Endodermal cell (in vitro differentiated cells): Measurements from ENCODE around the gene CCDC158. TPM values are rescaled to one million over a fixed set of nuclear protein-coding genes. Genes with fewer than 3 reads are reported as not detected.
A peak's percentile ranks its signal among the peaks of the same experiment; 100 is the strongest.

Experiments
- DNase-seq: peaks from one replicate; pipeline ENCODE4 v3.0.0-alpha.2; 2017
- H3K27ac ChIP-seq: 2 replicates; pipeline ENCODE4 v1.5.1; 2013; ENCODE audit warnings: mild to moderate bottlenecking, low read depth, low read length, moderate library complexity
- H3K27me3 ChIP-seq: 2 replicates; pipeline ENCODE4 v1.6.1; 2013; ENCODE audit warnings: mild to moderate bottlenecking, low read length, moderate library complexity; ENCODE audit not compliant: insufficient read depth, control insufficient read depth, poor library complexity, severe bottlenecking
- H3K36me3 ChIP-seq: 2 replicates; pipeline ENCODE4 v1.7.0; 2013; ENCODE audit warnings: mild to moderate bottlenecking, low read length, moderate library complexity; ENCODE audit not compliant: control insufficient read depth, insufficient read depth
- H3K4me1 ChIP-seq: one replicate; pipeline ENCODE4 v1.7.0; 2013; ENCODE audit warnings: low read length; ENCODE audit not compliant: control insufficient read depth, insufficient read depth
- H3K4me3 ChIP-seq: 2 replicates; pipeline ENCODE4 v1.5.1; 2013; ENCODE audit warnings: mild to moderate bottlenecking, low read length, moderate library complexity
- H3K9ac ChIP-seq: 2 replicates; pipeline ENCODE4 v1.6.1; 2013; ENCODE audit warnings: mild to moderate bottlenecking, low read length, moderate library complexity; ENCODE audit not compliant: poor library complexity, severe bottlenecking; ENCODE audit errors: extremely low read depth
- H3K9me3 ChIP-seq: 2 replicates; pipeline ENCODE4 v1.6.1; 2013; ENCODE audit warnings: mild to moderate bottlenecking, low read length, moderate library complexity; ENCODE audit not compliant: control insufficient read depth
- H3K27ac Mint-ChIP-seq: 2 replicates; pipeline ENCODE4 v1.8.0; 2020; ENCODE audit warnings: mixed read lengths
- H3K27me3 Mint-ChIP-seq: 2 replicates; pipeline ENCODE4 v1.8.0; 2021; ENCODE audit warnings: mild to moderate bottlenecking, mixed read lengths; ENCODE audit not compliant: insufficient read depth
- H3K36me3 Mint-ChIP-seq: 2 replicates; pipeline ENCODE4 v1.8.0; 2020; ENCODE audit warnings: low read depth, mixed read lengths
- H3K4me1 Mint-ChIP-seq: 2 replicates; pipeline ENCODE4 v1.8.0; 2020; ENCODE audit warnings: mixed read lengths
- H3K4me3 Mint-ChIP-seq: 2 replicates; pipeline ENCODE4 v1.8.0; 2020; ENCODE audit warnings: mild to moderate bottlenecking, moderate library complexity, mixed read lengths
- H3K9me3 Mint-ChIP-seq: 2 replicates; pipeline ENCODE4 v1.8.0; 2020; ENCODE audit warnings: mild to moderate bottlenecking, mixed read lengths
- WGBS, 2 experiments: methylation state at CpG; one replicate each; pipeline versions ENCODE4 v1.1.5 to v1.1.7; 2013; ENCODE audit warnings: missing lambda C conversion rate in 2 of 2, mixed read lengths in 1 of 2; ENCODE audit not compliant: insufficient coverage in 1 of 2, insufficient read length in 1 of 2; 5-methylcytosine and 5-hydroxymethylcytosine counted together
- total RNA-seq, 2 donors: library from RNA; stranded (reverse); fragmentation: NEBNext Ultra II Directional in 1 of 2; extraction: Animal tissue kit (Norgen Biotek cat#: 25700) in 1 of 2; gene quantifications; 2 replicates in 1 of 2; 3 replicates in 1 of 2; pipeline ENCODE4 v1.2.1, GENCODE V29; 2021
- TF ChIP-seq, protein P1 (sequence below): fragments of 200-600 bp; sonication (generic); conservative IDR thresholded peaks from 2 replicates; pipeline ENCODE4 v1.5.0; 2021; ENCODE audit warnings: antibody characterized with exemption, mild to moderate bottlenecking

The CCDC158 gene
- total RNA-seq, 2 donors from 2014 or later: not detected

DNA sequence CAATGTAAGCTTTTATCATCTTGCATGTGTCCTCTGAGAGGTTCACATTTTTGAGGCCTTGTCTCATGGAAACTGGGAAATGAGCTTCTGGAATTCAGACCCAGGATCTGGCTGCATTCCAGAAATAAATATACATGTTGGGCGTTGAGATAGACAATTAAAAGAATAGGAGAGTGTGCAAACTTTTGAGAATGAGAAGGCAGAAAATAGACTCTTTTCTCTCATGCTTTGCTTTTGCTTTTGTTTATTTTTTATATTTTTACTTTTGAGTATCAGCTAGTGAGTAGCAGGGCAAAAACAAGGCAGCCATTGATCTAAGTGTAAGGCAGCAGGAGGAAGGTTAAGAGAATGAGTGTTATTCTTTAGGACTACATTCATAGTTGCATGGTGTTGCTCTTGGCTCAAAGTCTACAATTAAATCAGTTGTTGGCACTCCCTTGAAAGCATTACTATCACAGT is 26.5 kb upstream of the CCDC158 start:
- WGBS, 2 experiments: 81 to 100% methylated on average over 1 of the region's 1 CpG
- H3K4me3 Mint-ChIP-seq: no peak overlapping the region
- H3K4me1 Mint-ChIP-seq: no peaks in the 10 kb centered on the region

DNA sequence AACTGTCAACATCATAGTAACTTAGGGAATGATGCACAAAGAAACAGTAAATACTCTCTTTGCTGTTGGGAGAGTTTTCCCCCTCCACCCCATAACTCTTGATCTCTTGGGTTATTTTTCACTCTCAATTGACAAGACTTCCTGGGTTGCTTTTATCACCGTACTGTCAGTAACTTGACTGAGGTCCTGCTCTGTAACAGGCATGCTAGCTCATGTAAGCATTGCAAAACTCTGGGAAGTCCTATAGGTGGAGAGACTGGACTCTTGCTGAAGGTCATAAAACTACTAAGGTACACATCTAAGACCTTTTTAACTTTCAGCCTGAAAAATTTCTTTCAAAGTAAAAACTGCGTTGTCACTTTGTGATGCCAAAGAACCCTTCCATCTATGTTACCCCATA is 25.0 kb upstream of the CCDC158 start:
- H3K9me3 ChIP-seq: no peaks in the 10 kb centered on the region
- H3K4me1 Mint-ChIP-seq: no peaks in the 10 kb centered on the region
- no peaks in the 10 kb centered on the region for H3K27me3 Mint-ChIP-seq
- H3K4me1 ChIP-seq: no peaks in the 10 kb centered on the region
- no peak overlapping the region for H3K27ac ChIP-seq
- peaks cover 1% of the 10 kb centered on the region for H3K9me3 Mint-ChIP-seq
- no peak overlapping the region for H3K4me3 ChIP-seq
- no peaks in the 10 kb centered on the region for H3K27me3 ChIP-seq
- no peak for DNase-seq
- WGBS, 2 experiments: 88 to 94% methylated on average over 1 to 2 of the region's 2 CpGs
- H3K36me3 Mint-ChIP-seq: no peaks in the 10 kb centered on the region
- no peaks in the 10 kb centered on the region for H3K36me3 ChIP-seq
- no peak overlapping the region for H3K9ac ChIP-seq
- H3K4me3 Mint-ChIP-seq: no peak overlapping the region
- TF ChIP-seq, protein P1, sequence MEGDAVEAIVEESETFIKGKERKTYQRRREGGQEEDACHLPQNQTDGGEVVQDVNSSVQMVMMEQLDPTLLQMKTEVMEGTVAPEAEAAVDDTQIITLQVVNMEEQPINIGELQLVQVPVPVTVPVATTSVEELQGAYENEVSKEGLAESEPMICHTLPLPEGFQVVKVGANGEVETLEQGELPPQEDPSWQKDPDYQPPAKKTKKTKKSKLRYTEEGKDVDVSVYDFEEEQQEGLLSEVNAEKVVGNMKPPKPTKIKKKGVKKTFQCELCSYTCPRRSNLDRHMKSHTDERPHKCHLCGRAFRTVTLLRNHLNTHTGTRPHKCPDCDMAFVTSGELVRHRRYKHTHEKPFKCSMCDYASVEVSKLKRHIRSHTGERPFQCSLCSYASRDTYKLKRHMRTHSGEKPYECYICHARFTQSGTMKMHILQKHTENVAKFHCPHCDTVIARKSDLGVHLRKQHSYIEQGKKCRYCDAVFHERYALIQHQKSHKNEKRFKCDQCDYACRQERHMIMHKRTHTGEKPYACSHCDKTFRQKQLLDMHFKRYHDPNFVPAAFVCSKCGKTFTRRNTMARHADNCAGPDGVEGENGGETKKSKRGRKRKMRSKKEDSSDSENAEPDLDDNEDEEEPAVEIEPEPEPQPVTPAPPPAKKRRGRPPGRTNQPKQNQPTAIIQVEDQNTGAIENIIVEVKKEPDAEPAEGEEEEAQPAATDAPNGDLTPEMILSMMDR: no peak
- H3K27ac Mint-ChIP-seq: no peak overlapping the region

More for the DNA sequence above, 26.5 kb upstream of the CCDC158 start:
- H3K9me3 Mint-ChIP-seq: no peaks in the 10 kb centered on the region
- Histone ChIP-seq H3K9ac (no peak overlapping the region), H3K27me3 (no peaks in the 10 kb centered on the region), H3K27ac (peak overlapping the region; percentile 86), H3K4me3 (no peak overlapping the region), H3K4me1 (no peaks in the 10 kb centered on the region), H3K36me3 (no peaks in the 10 kb centered on the region), H3K9me3 (no peaks in the 10 kb centered on the region)
- H3K27me3 Mint-ChIP-seq: no peaks in the 10 kb centered on the region
- no peak overlapping the region for H3K27ac Mint-ChIP-seq
- TF ChIP-seq, protein P1: no peak
- no peak for DNase-seq
- no peaks in the 10 kb centered on the region for H3K36me3 Mint-ChIP-seq

DNA sequence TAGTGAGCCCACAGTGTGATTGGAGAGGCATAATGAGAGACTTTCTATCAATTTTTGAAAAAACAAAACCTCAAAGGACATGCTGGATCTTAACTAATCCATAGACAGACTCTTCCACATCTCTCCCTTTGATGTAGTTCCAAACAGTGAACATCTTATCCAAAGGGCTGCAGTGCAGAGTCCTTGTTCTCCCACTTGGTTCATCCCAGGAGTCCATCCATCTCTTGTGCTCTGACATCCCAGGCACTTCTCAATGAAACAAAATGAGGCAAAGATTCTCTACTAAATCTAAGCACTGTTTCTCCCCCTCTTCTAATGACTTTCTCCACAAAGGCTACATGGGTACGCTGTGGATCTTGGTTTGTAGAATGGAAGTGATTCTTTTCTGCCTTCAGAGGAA is 22.4 kb upstream of the CCDC158 start:
- Histone ChIP-seq H3K4me1 (no peaks in the 10 kb centered on the region), H3K9ac (no peak overlapping the region), H3K4me3 (no peak overlapping the region), H3K36me3 (no peaks in the 10 kb centered on the region), H3K9me3 (no peaks in the 10 kb centered on the region), H3K27ac (no peak overlapping the region), H3K27me3 (no peaks in the 10 kb centered on the region)
- TF ChIP-seq, protein P1: no peak
- WGBS, 2 experiments: 75% methylated on average over 1 of the region's 1 CpG; no CpG with 5 or more reads in 1 of the 2 experiments
- Mint-ChIP-seq H3K9me3 (peaks cover 1% of the 10 kb centered on the region), H3K27ac (no peak overlapping the region), H3K36me3 (no peaks in the 10 kb centered on the region), H3K4me3 (no peak overlapping the region), H3K4me1 (no peaks in the 10 kb centered on the region), H3K27me3 (no peaks in the 10 kb centered on the region)
- DNase-seq: no peak
